Suprapubic skin (tissue), 4 donors: ENCODE results near the gene PLXNB2. TPM values are rescaled to one million over a fixed set of nuclear protein-coding genes. Genes with fewer than 3 reads are reported as not detected.

ENCODE experiments used
- DNase-seq, 2 donors: peaks; one replicate each; pipeline ENCODE4 v3.0.0-alpha.2; 2019; ENCODE audit warnings: low spot score in 2 of 2
- H3K27ac ChIP-seq: fragments of 200-600 bp; sonication (generic); one replicate; pipeline ENCODE4 v1.5.1; 2019
- H3K27me3 ChIP-seq: fragments of 200-600 bp; sonication (generic); one replicate; pipeline ENCODE4 v1.5.1; 2019
- H3K36me3 ChIP-seq: fragments of 200-600 bp; sonication (generic); one replicate; pipeline ENCODE4 v1.5.1; 2019
- H3K4me1 ChIP-seq: fragments of 200-600 bp; sonication (generic); one replicate; pipeline ENCODE4 v1.5.1; 2019
- H3K4me3 ChIP-seq: fragments of 200-600 bp; sonication (generic); one replicate; pipeline ENCODE4 v1.5.1; 2019; ENCODE audit warnings: mild to moderate bottlenecking
- H3K9me3 ChIP-seq: fragments of 200-600 bp; sonication (generic); one replicate; pipeline ENCODE4 v1.5.1; 2019
- EP300 ChIP-seq: sonication (generic); formaldehyde crosslinking; IDR thresholded peaks from one replicate; pipeline ENCODE4 v1.6.1; 2017; ENCODE audit warnings: antibody characterized with exemption
- POLR2A ChIP-seq, 2 donors: fragments of 450-650 bp; IDR thresholded peaks; one replicate each; pipeline ENCODE4 v1.6.1; 2017; ENCODE audit warnings: antibody characterized with exemption in 2 of 2, mild to moderate bottlenecking in 2 of 2, moderate library complexity in 2 of 2
- POLR2AphosphoS5 ChIP-seq, 3 donors: sonication (generic); formaldehyde crosslinking; IDR thresholded peaks; one replicate each; pipeline ENCODE4 v1.6.1; 2017; ENCODE audit warnings: antibody characterized with exemption in 3 of 3
- WGBS: methylation state at CpG from one replicate; pipeline ENCODE4 v1.1.5; 2018; 5-methylcytosine and 5-hydroxymethylcytosine counted together
- total RNA-seq, 4 donors: library from RNA; depleted of rRNA; stranded (reverse); fragments of >200 nt; gene quantifications; one replicate each; pipeline ENCODE4 v1.1.0, GENCODE V29; 2016
- TF ChIP-seq, protein P1 (sequence below), 2 donors: fragments of 200-600 bp in 1 of 2; fragments of 450-650 bp in 1 of 2; sonication (generic) in 1 of 2; IDR thresholded peaks; one replicate each; pipeline ENCODE4 v1.5.1; 2016 to 2019; ENCODE audit warnings: antibody characterized with exemption in 2 of 2, mild to moderate bottlenecking in 1 of 2, moderate library complexity in 1 of 2

PLXNB2 gene
- total RNA-seq, 4 donors from 2014 or later = 117 to 231 (median 192) TPM

DNA sequence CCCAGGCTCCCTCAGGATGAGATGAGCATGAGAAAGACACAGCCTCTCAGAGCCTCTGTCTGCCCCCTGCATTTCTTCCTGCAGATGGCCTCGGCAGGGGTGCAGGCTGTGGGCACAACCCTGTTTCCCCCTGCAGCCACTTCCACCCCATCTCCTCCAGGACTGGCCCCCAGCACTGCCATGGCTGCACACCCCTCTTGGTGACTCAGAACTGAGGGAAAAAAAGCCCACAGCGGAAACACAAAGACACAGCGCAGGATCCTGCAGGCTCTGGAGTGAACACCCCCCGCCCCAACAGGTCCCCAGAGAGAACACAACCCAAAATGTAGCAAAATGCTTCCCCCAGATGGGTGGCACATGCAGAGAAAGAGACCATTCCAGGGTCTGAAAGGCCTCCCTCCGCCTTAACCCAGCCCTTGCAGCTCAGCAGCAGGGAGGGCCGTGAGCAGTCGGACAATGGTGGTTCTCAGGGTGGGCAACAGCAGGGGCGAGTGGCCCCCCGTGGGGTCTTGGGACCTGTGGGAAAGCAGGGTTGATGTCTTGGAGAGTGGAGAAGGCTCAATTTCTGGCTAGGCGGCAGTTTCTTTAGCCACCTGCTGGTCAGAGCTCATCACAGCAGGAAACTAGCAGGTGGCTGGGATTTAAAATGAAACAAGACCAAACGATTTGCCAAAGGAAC lies 70.6 kb downstream of the PLXNB2 start:
- peaks cover 16% of the 10 kb centered on the region for H3K4me1 ChIP-seq
- H3K9me3 ChIP-seq = no peaks in the 10 kb centered on the region
- no peak for DNase-seq
- no peaks in the 10 kb centered on the region for H3K27me3 ChIP-seq
- H3K27ac ChIP-seq = no peak overlapping the region
- WGBS = 65% methylated on average over 9 of the region's 11 CpGs
- no peak for TF ChIP-seq EP300
- TF ChIP-seq, protein P1, sequence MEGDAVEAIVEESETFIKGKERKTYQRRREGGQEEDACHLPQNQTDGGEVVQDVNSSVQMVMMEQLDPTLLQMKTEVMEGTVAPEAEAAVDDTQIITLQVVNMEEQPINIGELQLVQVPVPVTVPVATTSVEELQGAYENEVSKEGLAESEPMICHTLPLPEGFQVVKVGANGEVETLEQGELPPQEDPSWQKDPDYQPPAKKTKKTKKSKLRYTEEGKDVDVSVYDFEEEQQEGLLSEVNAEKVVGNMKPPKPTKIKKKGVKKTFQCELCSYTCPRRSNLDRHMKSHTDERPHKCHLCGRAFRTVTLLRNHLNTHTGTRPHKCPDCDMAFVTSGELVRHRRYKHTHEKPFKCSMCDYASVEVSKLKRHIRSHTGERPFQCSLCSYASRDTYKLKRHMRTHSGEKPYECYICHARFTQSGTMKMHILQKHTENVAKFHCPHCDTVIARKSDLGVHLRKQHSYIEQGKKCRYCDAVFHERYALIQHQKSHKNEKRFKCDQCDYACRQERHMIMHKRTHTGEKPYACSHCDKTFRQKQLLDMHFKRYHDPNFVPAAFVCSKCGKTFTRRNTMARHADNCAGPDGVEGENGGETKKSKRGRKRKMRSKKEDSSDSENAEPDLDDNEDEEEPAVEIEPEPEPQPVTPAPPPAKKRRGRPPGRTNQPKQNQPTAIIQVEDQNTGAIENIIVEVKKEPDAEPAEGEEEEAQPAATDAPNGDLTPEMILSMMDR (IDR thresholded peaks at IDR 0.05) = peak in 1 of 2 donors; percentile 30
- no peak for TF ChIP-seq POLR2AphosphoS5 (IDR thresholded peaks at IDR 0.05)
- no peak overlapping the region for H3K4me3 ChIP-seq
- peaks cover 33% of the 10 kb centered on the region for H3K36me3 ChIP-seq

DNA sequence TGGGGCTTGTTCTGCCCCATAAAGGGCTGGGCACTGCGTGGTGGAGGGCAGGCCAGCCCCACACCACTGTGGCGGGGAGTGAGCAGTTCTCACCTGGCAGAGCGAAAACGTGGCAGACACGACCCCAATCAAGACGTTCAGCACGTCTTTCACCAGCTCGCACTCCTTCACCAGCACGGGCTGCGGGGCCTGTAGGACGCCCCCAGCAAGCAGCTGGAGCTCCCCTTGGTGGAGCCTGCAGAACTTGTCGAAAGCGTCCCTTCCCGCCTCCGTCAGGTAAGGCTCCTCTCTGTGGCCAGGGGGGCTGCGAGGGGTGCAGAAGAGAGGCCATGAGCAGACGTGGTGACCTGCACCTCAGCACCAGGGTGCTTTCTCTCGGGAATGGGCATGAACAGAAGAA lies 74.2 kb downstream of the PLXNB2 start:
- WGBS = 87% methylated on average over 18 of the region's 18 CpGs
- H3K36me3 ChIP-seq = peaks cover 31% of the 10 kb centered on the region

DNA sequence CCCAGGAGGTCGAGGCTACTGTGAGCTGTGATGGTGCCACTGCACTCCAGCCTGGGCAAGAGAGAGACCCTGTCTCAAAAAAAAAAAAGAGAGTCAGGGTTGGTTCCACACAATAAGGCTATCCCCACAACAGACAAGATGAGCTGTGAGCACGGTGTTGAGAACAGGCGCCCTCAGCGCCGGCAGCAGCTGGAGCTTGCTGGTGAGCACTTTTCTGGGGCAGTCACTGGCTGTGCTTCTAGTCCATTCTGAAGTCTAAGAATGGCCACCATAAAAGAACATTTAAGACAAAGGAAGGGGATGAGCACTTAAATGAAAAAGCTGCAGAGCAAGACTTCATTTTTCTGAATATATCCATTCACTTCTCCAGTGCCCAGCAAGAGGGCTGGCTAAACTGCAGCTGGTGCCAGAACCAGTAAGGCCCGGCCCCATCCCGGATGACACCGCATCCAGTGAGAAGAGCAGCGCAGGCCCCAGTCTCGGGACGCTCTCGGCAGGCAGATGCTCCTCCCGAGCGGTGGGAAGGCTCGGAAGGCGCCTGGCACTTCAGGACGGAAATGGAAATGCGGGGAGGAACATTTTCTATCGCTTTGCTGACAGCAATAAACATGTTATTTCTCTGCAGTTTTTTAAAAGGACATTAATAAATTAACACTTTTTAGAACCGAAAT lies 74.8 kb downstream of the PLXNB2 start:
- no peak for DNase-seq
- no peaks in the 10 kb centered on the region for H3K9me3 ChIP-seq
- H3K27me3 ChIP-seq = no peaks in the 10 kb centered on the region
- H3K27ac ChIP-seq = no peak overlapping the region
- H3K36me3 ChIP-seq = peaks cover 35% of the 10 kb centered on the region
- TF ChIP-seq EP300 (no peak), POLR2A (IDR thresholded peaks at IDR 0.05) (no peak), POLR2AphosphoS5 (IDR thresholded peaks at IDR 0.05) (no peak)
- TF ChIP-seq, protein P1 (IDR thresholded peaks at IDR 0.05) = no peak
- H3K4me3 ChIP-seq = no peak overlapping the region
- 91% methylated on average over 20 of the region's 20 CpGs for WGBS
- no peaks in the 10 kb centered on the region for H3K4me1 ChIP-seq

More for the DNA sequence above, 74.2 kb downstream of the PLXNB2 start:
- no peaks in the 10 kb centered on the region for H3K4me1 ChIP-seq
- no peaks in the 10 kb centered on the region for H3K9me3 ChIP-seq
- DNase-seq = no peak
- H3K4me3 ChIP-seq = no peak overlapping the region
- no peak for TF ChIP-seq POLR2A (IDR thresholded peaks at IDR 0.05)
- TF ChIP-seq, protein P1 (IDR thresholded peaks at IDR 0.05) = no peak
- no peak for TF ChIP-seq EP300
- TF ChIP-seq POLR2AphosphoS5 (IDR thresholded peaks at IDR 0.05) = no peak
- no peak overlapping the region for H3K27ac ChIP-seq
- no peaks in the 10 kb centered on the region for H3K27me3 ChIP-seq

DNA sequence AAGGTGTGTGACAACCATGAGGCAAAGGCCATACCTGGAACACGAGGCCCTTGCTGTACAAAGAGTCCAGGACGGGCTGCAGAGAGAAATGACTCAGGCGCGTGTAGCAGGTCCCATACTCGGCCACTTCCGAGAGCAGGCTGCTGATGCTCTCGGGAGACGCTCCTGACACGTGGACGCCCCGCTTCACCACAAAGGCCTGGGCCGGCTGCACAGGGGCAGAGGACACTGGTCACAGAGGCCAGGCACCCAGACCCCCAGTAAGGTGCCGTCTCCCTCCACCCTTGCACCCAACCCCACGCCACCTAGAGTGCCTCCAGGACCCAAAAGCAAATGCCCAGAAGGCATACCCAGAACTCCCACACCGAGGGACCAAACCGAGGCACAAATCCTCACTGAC lies 78.1 kb downstream of the PLXNB2 start:
- H3K9me3 ChIP-seq = no peaks in the 10 kb centered on the region
- H3K27me3 ChIP-seq = no peaks in the 10 kb centered on the region
- H3K36me3 ChIP-seq = peaks cover 66% of the 10 kb centered on the region
- no peak overlapping the region for H3K27ac ChIP-seq
- DNase-seq = no peak
- whole genome bisulfite sequencing = 94% methylated on average over 13 of the region's 16 CpGs
- TF ChIP-seq EP300 (no peak), POLR2A (IDR thresholded peaks at IDR 0.05) (no peak), POLR2AphosphoS5 (IDR thresholded peaks at IDR 0.05) (no peak)
- TF ChIP-seq, protein P1 (IDR thresholded peaks at IDR 0.05) = no peak
- no peak overlapping the region for H3K4me3 ChIP-seq
- no peaks in the 10 kb centered on the region for H3K4me1 ChIP-seq

DNA sequence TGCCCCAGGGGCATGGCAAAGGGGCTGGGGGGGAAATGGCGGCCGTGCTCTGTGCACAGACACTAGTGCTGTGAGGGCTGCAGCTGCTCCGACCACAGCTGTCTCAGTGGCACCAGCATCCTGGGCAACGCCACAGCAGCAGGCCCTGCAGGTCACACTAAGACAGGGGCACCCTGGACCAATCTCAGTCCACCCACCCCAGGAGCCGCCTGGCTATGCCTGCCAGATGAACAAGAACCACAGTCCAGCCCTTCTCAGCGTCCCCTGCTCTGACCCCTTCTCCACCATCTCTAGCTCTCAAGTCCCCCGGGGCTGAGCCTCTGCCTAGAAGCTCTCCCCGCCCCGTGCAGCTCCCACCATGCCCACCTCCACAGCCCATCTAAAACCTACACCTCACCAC lies 79.1 kb downstream of the PLXNB2 start:
- H3K27ac ChIP-seq = no peak overlapping the region
- 87% methylated on average over 6 of the region's 9 CpGs for WGBS
- H3K9me3 ChIP-seq = no peaks in the 10 kb centered on the region
- TF ChIP-seq POLR2A (IDR thresholded peaks at IDR 0.05) (no peak), EP300 (no peak), POLR2AphosphoS5 (IDR thresholded peaks at IDR 0.05) (no peak)
- TF ChIP-seq, protein P1 (IDR thresholded peaks at IDR 0.05) = no peak
- H3K4me1 ChIP-seq = no peaks in the 10 kb centered on the region
- H3K27me3 ChIP-seq = no peaks in the 10 kb centered on the region
- no peak for DNase-seq
- H3K4me3 ChIP-seq = no peak overlapping the region
- peaks cover 73% of the 10 kb centered on the region for H3K36me3 ChIP-seq
